ENCODE results near the gene GRAP2. TPM values are rescaled to one million over a fixed set of nuclear protein-coding genes. Genes with fewer than 3 reads are reported as not detected.

Gene GRAP2
- total RNA-seq, 6 donors from 2014 or later = 3.2 to 22.0 (median 7.2) TPM

- TF ChIP-seq EP300 (IDR thresholded peaks at IDR 0.05) = no peak
- TF ChIP-seq POLR2A (IDR thresholded peaks at IDR 0.05) = no peak
- TF ChIP-seq CTCF (IDR thresholded peaks at IDR 0.05) = no peak
- TF ChIP-seq POLR2AphosphoS5 (IDR thresholded peaks at IDR 0.05) = no peak
- Histone ChIP-seq H3K27ac (no peak overlapping the region), H3K4me3 (no peak overlapping the region), H3K4me1 (no peaks in the 10 kb centered on the region), H3K36me3 (no peaks in the 10 kb centered on the region), H3K27me3 (no peaks in the 10 kb centered on the region), H3K9me3 (no peaks in the 10 kb centered on the region)
- no peak for ATAC-seq (ENCODE audit: low FRiP score in 2 of 2)
- DNase-seq = no peak
- WGBS, 2 donors = 89 to 92% methylated on average over 5 of the region's 5 CpGs
Measured at GRCh38 chr22:39979458-39979857, 78.6 kb downstream of the GRAP2 start.

DNA sequence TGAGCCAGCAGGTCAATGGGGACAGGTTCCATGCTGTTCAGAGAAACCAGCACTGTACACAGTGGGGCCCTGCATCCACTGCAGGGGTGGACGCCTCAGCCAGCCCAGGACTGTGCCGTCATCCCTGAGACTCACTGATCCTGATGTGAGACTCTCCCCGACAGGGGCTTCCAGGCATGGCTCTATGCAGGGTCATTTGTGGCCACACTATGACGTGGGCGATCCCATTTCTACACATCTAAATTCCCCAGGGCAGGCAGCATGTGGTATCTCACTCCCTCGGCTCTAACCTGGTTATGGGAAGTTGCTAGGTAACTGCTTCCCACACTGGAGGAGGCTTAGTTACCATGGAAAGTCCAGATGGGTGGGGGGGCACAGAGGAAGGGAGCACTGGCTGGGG, 79.7 kb downstream of the GRAP2 start:
- DNase-seq = no peak
- no peaks in the 10 kb centered on the region for H3K27me3 ChIP-seq
- H3K27ac ChIP-seq = no peak overlapping the region
- H3K4me1 ChIP-seq = no peaks in the 10 kb centered on the region
- TF ChIP-seq CTCF (IDR thresholded peaks at IDR 0.05) = no peak
- no peak for TF ChIP-seq POLR2AphosphoS5 (IDR thresholded peaks at IDR 0.05)
- no peak overlapping the region for H3K4me3 ChIP-seq
- no peaks in the 10 kb centered on the region for H3K9me3 ChIP-seq
- 69% methylated on average over 4 of the region's 6 CpGs; no CpG with 5 or more reads in 1 of the 2 donors for WGBS, 2 donors
- ATAC-seq (ENCODE audit: low FRiP score in 2 of 2) = peak in 1 of 2 donors; percentile 32
- no peaks in the 10 kb centered on the region for H3K36me3 ChIP-seq

- H3K27ac ChIP-seq = no peak overlapping the region
- H3K9me3 ChIP-seq = no peaks in the 10 kb centered on the region
- H3K27me3 ChIP-seq = no peaks in the 10 kb centered on the region
- ATAC-seq (ENCODE audit: low FRiP score in 2 of 2) (no peak), DNase-seq (no peak)
- H3K4me1 ChIP-seq = no peaks in the 10 kb centered on the region
- TF ChIP-seq POLR2AphosphoS5 (IDR thresholded peaks at IDR 0.05) (no peak), EP300 (IDR thresholded peaks at IDR 0.05) (no peak), POLR2A (IDR thresholded peaks at IDR 0.05) (no peak), CTCF (IDR thresholded peaks at IDR 0.05) (no peak)
- no peaks in the 10 kb centered on the region for H3K36me3 ChIP-seq
- 87 to 97% methylated on average over 4 of the region's 4 CpGs for WGBS, 2 donors
- no peak overlapping the region for H3K4me3 ChIP-seq
Measured at GRCh38 chr22:39983346-39983745, 82.5 kb downstream of the GRAP2 start.

- 61 to 66% methylated on average over 2 of the region's 2 CpGs for WGBS, 2 donors
- ATAC-seq (ENCODE audit: low FRiP score in 2 of 2) (no peak), DNase-seq (no peak)
- Histone ChIP-seq H3K27ac (no peak overlapping the region), H3K4me3 (no peak overlapping the region), H3K36me3 (no peaks in the 10 kb centered on the region), H3K4me1 (no peaks in the 10 kb centered on the region), H3K9me3 (no peaks in the 10 kb centered on the region), H3K27me3 (no peaks in the 10 kb centered on the region)
- TF ChIP-seq CTCF (IDR thresholded peaks at IDR 0.05) (no peak), POLR2A (IDR thresholded peaks at IDR 0.05) (no peak), EP300 (IDR thresholded peaks at IDR 0.05) (no peak), POLR2AphosphoS5 (IDR thresholded peaks at IDR 0.05) (no peak)
Measured at GRCh38 chr22:39984006-39984405, 83.1 kb downstream of the GRAP2 start.

DNA sequence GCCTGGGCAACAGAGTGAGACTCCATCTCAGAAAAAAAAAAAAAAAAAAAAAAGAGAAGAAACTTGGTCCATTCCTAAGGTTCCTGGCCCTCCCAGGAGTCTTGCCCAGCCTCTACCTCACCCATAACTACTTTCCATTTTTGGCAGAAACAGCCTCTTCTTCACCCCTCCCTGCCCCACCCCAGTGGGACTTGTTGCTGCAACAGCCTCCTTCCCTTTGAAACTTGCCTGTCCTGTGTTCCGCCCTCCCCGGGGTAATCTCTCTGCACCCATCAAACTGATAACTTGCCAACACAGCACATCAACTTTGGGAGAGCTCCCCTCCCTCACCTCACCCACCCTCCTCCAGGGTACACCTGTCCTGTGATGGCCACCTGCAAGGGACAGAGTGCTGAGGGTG, 83.9 kb downstream of the GRAP2 start:
- DNase-seq = no peak
- 73 to 76% methylated on average over 2 of the region's 2 CpGs for whole genome bisulfite sequencing, 2 donors
- H3K9me3 ChIP-seq = no peaks in the 10 kb centered on the region
- H3K27ac ChIP-seq = no peak overlapping the region
- no peaks in the 10 kb centered on the region for H3K27me3 ChIP-seq
- no peaks in the 10 kb centered on the region for H3K4me1 ChIP-seq
- H3K36me3 ChIP-seq = no peaks in the 10 kb centered on the region
- no peak for TF ChIP-seq EP300 (IDR thresholded peaks at IDR 0.05)
- TF ChIP-seq CTCF (IDR thresholded peaks at IDR 0.05) = no peak
- TF ChIP-seq POLR2A (IDR thresholded peaks at IDR 0.05) = no peak
- no peak for TF ChIP-seq POLR2AphosphoS5 (IDR thresholded peaks at IDR 0.05)
- no peak for ATAC-seq (ENCODE audit: low FRiP score in 2 of 2)
- H3K4me3 ChIP-seq = no peak overlapping the region
